B cell (primary cell): ENCODE results near the gene FHIT. TPM values are rescaled to one million over a fixed set of nuclear protein-coding genes. Genes with fewer than 3 reads are reported as not detected.

ENCODE experiments used
- ATAC-seq: fragments of 200-7000 bp; cut with Tn5 transposase; one replicate; pipeline ENCODE4 v1.10.0; 2021; ENCODE audit warnings: low read depth, mild to moderate bottlenecking, moderate number of reproducible peaks, moderate library complexity
- CTCF ChIA-PET: fragments of 350-600 bp; sonication (Branson Sonifier 250); formaldehyde crosslinking; loops from one replicate; lab custom pipeline; 2021; ENCODE audit warnings: antibody characterized with exemption, inconsistent platforms; lab: Charles Lee
- POLR2A ChIA-PET: fragments of 350-600 bp; sonication (Branson Sonifier 250); formaldehyde crosslinking; loops from one replicate; lab custom pipeline; 2021; ENCODE audit warnings: antibody characterized with exemption; lab: Charles Lee
- DNase-seq: peaks from one replicate; pipeline ENCODE4 v3.0.0; 2013
- H2AFZ ChIP-seq: 2 replicates; pipeline ENCODE4 v1.6.1; 2012; ENCODE audit warnings: mild to moderate bottlenecking, low read depth, low read length; ENCODE audit not compliant: insufficient read depth, poor library complexity, severe bottlenecking
- H3K27ac ChIP-seq, 2 donors: 1 replicate in 1 of 2; 2 replicates in 1 of 2; pipeline ENCODE4 v1.5.1; 2012 to 2013; ENCODE audit warnings: low read length in 2 of 2, mild to moderate bottlenecking in 2 of 2, moderate library complexity in 1 of 2
- H3K27me3 ChIP-seq, 4 experiments: fragments of 200-600 bp in 1 of 4; sonication (generic) in 1 of 4; replicated peaks in 1 of 4; 1 replicate in 2 of 4; 2 replicates in 2 of 4; pipeline versions ENCODE4 v1.6.1 to v1.7.0; 2013 to 2016; ENCODE audit warnings: low read length in 3 of 4, mild to moderate bottlenecking in 2 of 4, mixed read lengths in 1 of 4, moderate library complexity in 1 of 4; ENCODE audit not compliant: insufficient read depth in 4 of 4, control insufficient read depth in 3 of 4; ENCODE audit errors: control extremely low read depth in 1 of 4
- H3K36me3 ChIP-seq, 2 experiments: replicated peaks in 1 of 2; 1 replicate in 1 of 2; 2 replicates in 1 of 2; pipeline versions ENCODE4 v1.6.1 to v1.7.1; 2013; ENCODE audit warnings: low read length in 1 of 2; ENCODE audit not compliant: insufficient read depth in 2 of 2, control insufficient read depth in 1 of 2; ENCODE audit errors: control extremely low read depth in 1 of 2, extremely low read depth in 1 of 2
- H3K4me1 ChIP-seq, 2 donors: fragments of 200-600 bp in 1 of 2; sonication (generic) in 1 of 2; 1 replicate in 1 of 2; 2 replicates in 1 of 2; pipeline versions ENCODE4 v1.5.1 to v1.6.1; 2013 to 2017; ENCODE audit warnings: low read length in 2 of 2; ENCODE audit not compliant: control insufficient read depth in 2 of 2, insufficient read depth in 2 of 2
- H3K4me2 ChIP-seq: replicated peaks from 2 replicates; pipeline ENCODE3; 2012; ENCODE audit warnings: mild to moderate bottlenecking, low read depth, low read length; ENCODE audit not compliant: poor library complexity, severe bottlenecking
- H3K4me3 ChIP-seq, 5 experiments: fragments of 200-600 bp in 1 of 5; sonication (generic) in 1 of 5; 1 replicate in 3 of 5; 2 replicates in 2 of 5; pipeline versions ENCODE4 v1.5.1 to v1.7.0; 2011 to 2016; ENCODE audit warnings: low read length in 4 of 5, mild to moderate bottlenecking in 4 of 5, low read depth in 2 of 5, control low read depth in 1 of 5, moderate library complexity in 1 of 5; ENCODE audit not compliant: insufficient read depth in 1 of 5; ENCODE audit errors: control extremely low read depth in 1 of 5, extremely low read depth in 1 of 5
- H3K79me2 ChIP-seq: fragments of 200-600 bp; sonication (generic); one replicate; pipeline ENCODE4 v1.6.0; 2016; ENCODE audit warnings: low read length; ENCODE audit not compliant: control insufficient read depth, insufficient read depth
- H3K9ac ChIP-seq: fragments of 200-600 bp; sonication (generic); 2 replicates; pipeline ENCODE4 v1.6.1; 2017; ENCODE audit warnings: mild to moderate bottlenecking, low read length, moderate library complexity
- H3K9me3 ChIP-seq, 3 donors: one replicate each; pipeline versions ENCODE4 v1.6.1 to v1.7.1; 2013; ENCODE audit warnings: low read length in 2 of 3; ENCODE audit not compliant: control insufficient read depth in 2 of 3, insufficient read depth in 1 of 3; ENCODE audit errors: control extremely low read depth in 1 of 3
- H4K20me1 ChIP-seq: 2 replicates; pipeline ENCODE4 v1.6.0; 2012; ENCODE audit warnings: mild to moderate bottlenecking, low read length; ENCODE audit not compliant: insufficient read depth, control insufficient read depth, poor library complexity, severe bottlenecking
- H3K27ac Mint-ChIP-seq: one replicate; pipeline ENCODE4 v1.8.0; 2021; ENCODE audit warnings: mixed read lengths
- H3K27me3 Mint-ChIP-seq: one replicate; pipeline ENCODE4 v1.8.0; 2021; ENCODE audit warnings: mixed read lengths
- H3K4me1 Mint-ChIP-seq: one replicate; pipeline ENCODE4 v1.8.0; 2021; ENCODE audit warnings: mixed read lengths
- H3K4me3 Mint-ChIP-seq: one replicate; pipeline ENCODE4 v1.8.0; 2021; ENCODE audit warnings: mixed read lengths
- H3K9me3 Mint-ChIP-seq: one replicate; pipeline ENCODE4 v1.8.0; 2022; ENCODE audit warnings: mixed read lengths; ENCODE audit not compliant: insufficient read depth
- CTCF ChIP-seq: fragments of 200-600 bp; IDR thresholded peaks from one replicate; pipeline ENCODE4 v1.8.0; 2022; ENCODE audit warnings: antibody characterized with exemption, mild to moderate bottlenecking
- EZH2 ChIP-seq: IDR thresholded peaks from 2 replicates; pipeline ENCODE4 v1.6.1; 2012; ENCODE audit warnings: borderline replicate concordance, low read depth, mild to moderate bottlenecking, moderate library complexity, low read length; ENCODE audit not compliant: insufficient read depth, poor library complexity, severe bottlenecking
- WGBS: methylation state at CpG from one replicate; pipeline ENCODE4 v1.1.5; 2013; ENCODE audit warnings: missing lambda C conversion rate; ENCODE audit not compliant: insufficient coverage; 5-methylcytosine and 5-hydroxymethylcytosine counted together
- intact Hi-C: fragments of 100-400 bp; cut with micrococcal nuclease; formaldehyde crosslinking; loops from one replicate; pipeline ENCODE4 v1.10.0; 2022
- polyA plus RNA-seq: library from polyadenylated mRNA; depleted of rRNA; stranded (reverse); fragments of >200 nt; gene quantifications from 2 replicates; pipeline ENCODE4 v1.2.3, GENCODE V29; 2012
- total RNA-seq, 2 donors: library from RNA; stranded (reverse); fragments of 120-200 nt in 1 of 2; gene quantifications; 1 replicate in 1 of 2; 2 replicates in 1 of 2; pipeline versions ENCODE4 v1.2.3 to v1.2.4, GENCODE V29; 2013 to 2022

The FHIT gene
- total and polyA plus RNA-seq, 2 donors (not counting 1 experiment from before 2014, with no cell fraction given): 1.7 to 7.8 TPM

GRCh38 chr3:61223451-61223850 lies 27.8 kb downstream of the FHIT start:
- ChIA-PET POLR2A (no interaction called here), CTCF (no interaction called here)
- H3K4me3 ChIP-seq: no peak overlapping the region
- no peaks in the 10 kb centered on the region for H3K9me3 ChIP-seq
- Mint-ChIP-seq H3K9me3 (no peaks in the 10 kb centered on the region), H3K27ac (no peak overlapping the region), H3K4me3 (no peak overlapping the region), H3K4me1 (no peaks in the 10 kb centered on the region), H3K27me3 (no peaks in the 10 kb centered on the region)
- no CpG with 5 or more reads among the region's 2 CpGs for WGBS
- no peaks in the 10 kb centered on the region for H3K79me2 ChIP-seq
- H4K20me1 ChIP-seq: no peaks in the 10 kb centered on the region
- intact Hi-C loops: no loop called here
- no peak for TF ChIP-seq CTCF
- TF ChIP-seq EZH2: no peak
- DNase-seq: no peak
- H3K4me1 ChIP-seq: no peaks in the 10 kb centered on the region
- H3K4me2 ChIP-seq: no peak overlapping the region
- no peak overlapping the region for H3K27ac ChIP-seq
- ATAC-seq: no peak
- no peak overlapping the region for H2AFZ ChIP-seq
- no peaks in the 10 kb centered on the region for H3K36me3 ChIP-seq
- no peaks in the 10 kb centered on the region for H3K27me3 ChIP-seq
- no peak overlapping the region for H3K9ac ChIP-seq

GRCh38 chr3:61222467-61222866 lies 28.8 kb downstream of the FHIT start:
- Mint-ChIP-seq H3K9me3 (no peaks in the 10 kb centered on the region), H3K4me3 (no peak overlapping the region), H3K27me3 (no peaks in the 10 kb centered on the region), H3K27ac (no peak overlapping the region), H3K4me1 (no peaks in the 10 kb centered on the region)
- Histone ChIP-seq H3K9me3 (no peaks in the 10 kb centered on the region), H3K4me3 (no peak overlapping the region), H3K27me3 (no peaks in the 10 kb centered on the region), H3K9ac (no peak overlapping the region), H3K79me2 (no peaks in the 10 kb centered on the region), H3K36me3 (no peaks in the 10 kb centered on the region), H2AFZ (no peak overlapping the region), H3K4me1 (no peaks in the 10 kb centered on the region), H4K20me1 (no peaks in the 10 kb centered on the region), H3K27ac (no peak overlapping the region), H3K4me2 (no peak overlapping the region)
- WGBS: 100% methylated on average over 6 of the region's 7 CpGs
- TF ChIP-seq EZH2 (no peak), CTCF (no peak)
- ChIA-PET POLR2A (no interaction called here), CTCF (no interaction called here)
- intact Hi-C loops: no loop called here
- DNase-seq (no peak), ATAC-seq (no peak)
